Testis (tissue), 3 donors: ENCODE data around the gene NOSIP. TPM values are rescaled to one million over a fixed set of nuclear protein-coding genes. Genes with fewer than 3 reads are reported as not detected.
A peak's percentile ranks its signal among the peaks of the same experiment; 100 is the strongest.

ENCODE experiments used
- DNase-seq: peaks from one replicate; pipeline ENCODE4 v3.0.0-alpha.2; 2019
- H3K27ac ChIP-seq, 2 donors: fragments of 200-600 bp; sonication (generic); one replicate each; pipeline ENCODE4 v1.5.1; 2019
- H3K27me3 ChIP-seq: fragments of 200-600 bp; sonication (generic); one replicate; pipeline ENCODE4 v1.5.1; 2019
- H3K36me3 ChIP-seq: fragments of 200-600 bp; sonication (generic); one replicate; pipeline ENCODE4 v1.5.1; 2017; ENCODE audit warnings: low read depth; ENCODE audit errors: missing control alignments
- H3K4me1 ChIP-seq: fragments of 200-600 bp; sonication (generic); one replicate; pipeline ENCODE4 v1.5.1; 2019
- H3K4me3 ChIP-seq, 2 donors: fragments of 200-600 bp; sonication (generic); one replicate each; pipeline ENCODE4 v1.5.1; 2017 to 2019
- H3K9me3 ChIP-seq: fragments of 200-600 bp; sonication (generic); one replicate; pipeline ENCODE4 v1.5.1; 2017
- CTCF ChIP-seq, 3 experiments: fragments of 450-650 bp in 2 of 3; fragments of 200-600 bp in 1 of 3; sonication (generic) in 1 of 3; IDR thresholded peaks; one replicate each; pipeline ENCODE4 v1.5.1; 2016 to 2019; ENCODE audit warnings: antibody characterized with exemption in 3 of 3, mild to moderate bottlenecking in 2 of 3, moderate library complexity in 1 of 3
- POLR2A ChIP-seq: fragments of 450-650 bp; IDR thresholded peaks from one replicate; pipeline ENCODE4 v1.6.1; 2017; ENCODE audit warnings: antibody characterized with exemption, mild to moderate bottlenecking, moderate library complexity
- WGBS, 2 donors: methylation state at CpG; one replicate each; pipeline ENCODE4 v1.1.5; 2018; 5-methylcytosine and 5-hydroxymethylcytosine counted together
- intact Hi-C: fragments of 100-400 bp; cut with DNase I; formaldehyde crosslinking; loops from one replicate; pipeline ENCODE4 v1.15.1; 2023; ENCODE audit warnings: low total_unique reads
- polyA plus RNA-seq: library from polyadenylated mRNA; stranded (reverse); fragments of 350-450 nt; fragmentation: Illumina TruSeq; extraction: RNeasy Lipid Tissue Mini Kit (QIAGEN cat#74804); gene quantifications from one replicate; pipeline ENCODE4 v1.2.3, GENCODE V29; 2014; ENCODE audit warnings: low read depth, low replicate concordance; ENCODE audit not compliant: insufficient read depth
- total RNA-seq, 2 donors: library from RNA; depleted of rRNA; stranded (reverse); fragments of >200 nt; gene quantifications; one replicate each; pipeline ENCODE4 v1.2.3, GENCODE V29; 2016

Gene NOSIP
- total and polyA plus RNA-seq, 3 donors from 2014 or later, result 145 to 241 (median 151) TPM

GRCh38 chr19:49599378-49600295 lies 19.3 kb upstream of the NOSIP start:
- no peak for DNase-seq
- no peak overlapping the region for H3K27ac ChIP-seq
- WGBS, 2 donors, result 92 to 94% methylated on average over 22 to 23 of the region's 26 CpGs
- H3K4me3 ChIP-seq, result no peak overlapping the region
- intact Hi-C loops, result no loop called here
- H3K9me3 ChIP-seq, result no peaks in the 10 kb centered on the region
- no peaks in the 10 kb centered on the region for H3K36me3 ChIP-seq
- TF ChIP-seq CTCF (IDR thresholded peaks at IDR 0.05) (no peak), POLR2A (no peak)
- no peaks in the 10 kb centered on the region for H3K27me3 ChIP-seq
- H3K4me1 ChIP-seq, result no peaks in the 10 kb centered on the region

GRCh38 chr19:49597703-49597974 lies 17.3 kb upstream of the NOSIP start:
- H3K4me1 ChIP-seq, result peaks cover 13% of the 10 kb centered on the region
- H3K9me3 ChIP-seq, result no peaks in the 10 kb centered on the region
- 60 to 66% methylated on average over 11 to 25 of the region's 29 CpGs for WGBS, 2 donors
- peak overlapping the region; percentile 7 to 20 for H3K27ac ChIP-seq
- no peaks in the 10 kb centered on the region for H3K36me3 ChIP-seq
- no peak for DNase-seq
- TF ChIP-seq POLR2A, result no peak
- no peak for TF ChIP-seq CTCF (IDR thresholded peaks at IDR 0.05)
- intact Hi-C loops, result no loop called here
- H3K27me3 ChIP-seq, result no peaks in the 10 kb centered on the region
- H3K4me3 ChIP-seq, result peak overlapping the region; percentile 19 to 55

GRCh38 chr19:49596954-49597702 lies 16.8 kb upstream of the NOSIP start:
- Histone ChIP-seq H3K4me1 (peaks cover 18% of the 10 kb centered on the region), H3K36me3 (no peaks in the 10 kb centered on the region), H3K9me3 (no peaks in the 10 kb centered on the region), H3K4me3 (peak overlapping the region; percentile 19 to 55), H3K27me3 (no peaks in the 10 kb centered on the region), H3K27ac (peak overlapping the region; percentile 7 to 20)
- WGBS, 2 donors, result 40 to 79% methylated on average over 3 to 65 of the region's 65 CpGs
- DNase-seq, result no peak
- intact Hi-C loops, result no loop called here
- TF ChIP-seq CTCF (IDR thresholded peaks at IDR 0.05) (no peak), POLR2A (no peak)

GRCh38 chr19:49596407-49596806 lies 16.1 kb upstream of the NOSIP start:
- H3K27ac ChIP-seq, result no peak overlapping the region
- TF ChIP-seq POLR2A, result no peak
- TF ChIP-seq CTCF (IDR thresholded peaks at IDR 0.05), result no peak
- no peaks in the 10 kb centered on the region for H3K36me3 ChIP-seq
- no peaks in the 10 kb centered on the region for H3K9me3 ChIP-seq
- no peak for DNase-seq
- WGBS, 2 donors, result 88% methylated on average over 15 of the region's 15 CpGs; no CpG with 5 or more reads in 1 of the 2 donors
- no peaks in the 10 kb centered on the region for H3K27me3 ChIP-seq
- intact Hi-C loops, result no loop called here
- peaks cover 18% of the 10 kb centered on the region for H3K4me1 ChIP-seq
- peak overlapping the region in 1 of 2 donors; percentile 55 for H3K4me3 ChIP-seq
